GM21515 (cell line): Measurements from ENCODE around the gene ANKRD53.

ENCODE experiments used
- ATAC-seq: cut with Tn5 transposase; IDR thresholded peaks from one replicate; pipeline ENCODE4 v1.9.1; 2021; ENCODE audit not compliant: unreplicated experiment

ANKRD53 gene

GRCh38 chr2:70978341-70979179, at the start of gene ANKRD53:
Gene ANKRD53, plus strand, starts transcription at chr2:70978630. Its CDS starts 16 bp downstream, at chr2:70978646.
- ATAC-seq: no peak

GRCh38 chr2:70930371-70931329, 47.8 kb upstream of the ANKRD53 start:
- ATAC-seq: no peak

- no peak for ATAC-seq
These were observed 46.9 kb upstream of the ANKRD53 start for GRCh38 chr2:70931376-70932000.

- ATAC-seq: no peak
These were observed 45.7 kb upstream of the ANKRD53 start for GRCh38 chr2:70932631-70933230.

GRCh38 chr2:70934981-70935380, 43.4 kb upstream of the ANKRD53 start:
- no peak for ATAC-seq

- ATAC-seq: no peak
These were observed 42.8 kb upstream of the ANKRD53 start, which contains the start of gene ATP6V1B1 for GRCh38 chr2:70935468-70936164. Gene ATP6V1B1, plus strand, starts transcription at chr2:70935900. Its CDS starts 55 bp downstream, at chr2:70935955.

GRCh38 chr2:70936165-70936978, 42.1 kb upstream of the ANKRD53 start:
- no peak for ATAC-seq

GRCh38 chr2:70936979-70937811, 41.2 kb upstream of the ANKRD53 start:
- no peak for ATAC-seq

GRCh38 chr2:70937866-70938585, 40.4 kb upstream of the ANKRD53 start:
- ATAC-seq: no peak

GRCh38 chr2:70938586-70938950, 39.9 kb upstream of the ANKRD53 start:
- no peak for ATAC-seq

- no peak for ATAC-seq
These were observed 39.2 kb upstream of the ANKRD53 start for GRCh38 chr2:70939001-70939838.

- ATAC-seq: no peak
These were observed 38.4 kb upstream of the ANKRD53 start for GRCh38 chr2:70939839-70940580.

GRCh38 chr2:70941186-70941585, 37.2 kb upstream of the ANKRD53 start:
- no peak for ATAC-seq

GRCh38 chr2:70941701-70942100, 36.7 kb upstream of the ANKRD53 start:
- no peak for ATAC-seq

GRCh38 chr2:70942396-70943204, 35.8 kb upstream of the ANKRD53 start:
- ATAC-seq: no peak
